HepG2 (cell line): ENCODE measurements around the gene TREML4.

Experiments
- AKNA ChIP-seq: sonication (generic); formaldehyde crosslinking; IDR thresholded peaks from 2 replicates; pipeline ENCODE4 v1.4.0; 2020; ENCODE audit warnings: missing genetic modification reagents, borderline replicate concordance
- ARNT ChIP-seq: fragments of 450-650 bp; IDR thresholded peaks from 2 replicates; pipeline ENCODE4 v1.6.1; 2017
- CTCF ChIP-seq: sonication (generic); formaldehyde crosslinking; IDR thresholded peaks from 2 replicates; pipeline ENCODE4 v1.5.0; 2020; ENCODE audit warnings: mild to moderate bottlenecking, missing genetic modification reagents, moderate library complexity
- DR1 ChIP-seq: sonication (generic); formaldehyde crosslinking; IDR thresholded peaks from 2 replicates; pipeline ENCODE4 v1.8.0; 2021; ENCODE audit warnings: mild to moderate bottlenecking, missing genetic modification reagents, inconsistent platforms
- EHMT2 ChIP-seq: fragments of 200-600 bp; sonication (generic); IDR thresholded peaks from 2 replicates; pipeline ENCODE4 v1.7.0; 2017; ENCODE audit warnings: antibody characterized with exemption, low read depth, low read length, borderline replicate concordance
- EZH2 ChIP-seq: conservative IDR thresholded peaks from 2 replicates; pipeline ENCODE4 v1.6.1; 2012; ENCODE audit warnings: mild to moderate bottlenecking, low read depth, low read length, moderate library complexity
- FOXK2 ChIP-seq: fragments of 450-650 bp; IDR thresholded peaks from 2 replicates; pipeline ENCODE4 v1.6.1; 2016
- ZBTB1 ChIP-seq: sonication (generic); formaldehyde crosslinking; IDR thresholded peaks from 2 replicates; pipeline ENCODE4 v1.4.0; 2020; ENCODE audit warnings: missing genetic modification reagents, borderline replicate concordance
- ZNF292 ChIP-seq: sonication (generic); formaldehyde crosslinking; IDR thresholded peaks from 2 replicates; pipeline ENCODE4 v1.8.1; 2022; ENCODE audit warnings: mild to moderate bottlenecking, low read depth, missing genetic modification reagents, borderline replicate concordance
- ZNF652 ChIP-seq: IDR thresholded peaks from 2 replicates; pipeline ENCODE4 v1.6.1; 2016; ENCODE audit warnings: low read depth, borderline replicate concordance
- TF ChIP-seq, protein P1 (sequence below): sonication (generic); formaldehyde crosslinking; conservative IDR thresholded peaks from 2 replicates; pipeline ENCODE4 v1.4.0; 2020; ENCODE audit warnings: missing genetic modification reagents
- TF ChIP-seq, protein P2 (sequence below): IDR thresholded peaks from 2 replicates; pipeline ENCODE4 v1.6.1; 2016; ENCODE audit warnings: low read depth, control low read depth

- no peak for TF ChIP-seq ZNF292 (CRISPR knock-in tag)
- no peak for TF ChIP-seq CTCF
- no peak for TF ChIP-seq AKNA (CRISPR knock-in tag)
- TF ChIP-seq, protein P1, sequence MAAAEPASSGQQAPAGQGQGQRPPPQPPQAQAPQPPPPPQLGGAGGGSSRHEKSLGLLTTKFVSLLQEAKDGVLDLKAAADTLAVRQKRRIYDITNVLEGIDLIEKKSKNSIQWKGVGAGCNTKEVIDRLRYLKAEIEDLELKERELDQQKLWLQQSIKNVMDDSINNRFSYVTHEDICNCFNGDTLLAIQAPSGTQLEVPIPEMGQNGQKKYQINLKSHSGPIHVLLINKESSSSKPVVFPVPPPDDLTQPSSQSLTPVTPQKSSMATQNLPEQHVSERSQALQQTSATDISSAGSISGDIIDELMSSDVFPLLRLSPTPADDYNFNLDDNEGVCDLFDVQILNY (CRISPR knock-in tag), result no peak
- no peak for TF ChIP-seq ZBTB1 (CRISPR knock-in tag)
- TF ChIP-seq ARNT, result no peak
- no peak for TF ChIP-seq EZH2
- TF ChIP-seq, protein P2, sequence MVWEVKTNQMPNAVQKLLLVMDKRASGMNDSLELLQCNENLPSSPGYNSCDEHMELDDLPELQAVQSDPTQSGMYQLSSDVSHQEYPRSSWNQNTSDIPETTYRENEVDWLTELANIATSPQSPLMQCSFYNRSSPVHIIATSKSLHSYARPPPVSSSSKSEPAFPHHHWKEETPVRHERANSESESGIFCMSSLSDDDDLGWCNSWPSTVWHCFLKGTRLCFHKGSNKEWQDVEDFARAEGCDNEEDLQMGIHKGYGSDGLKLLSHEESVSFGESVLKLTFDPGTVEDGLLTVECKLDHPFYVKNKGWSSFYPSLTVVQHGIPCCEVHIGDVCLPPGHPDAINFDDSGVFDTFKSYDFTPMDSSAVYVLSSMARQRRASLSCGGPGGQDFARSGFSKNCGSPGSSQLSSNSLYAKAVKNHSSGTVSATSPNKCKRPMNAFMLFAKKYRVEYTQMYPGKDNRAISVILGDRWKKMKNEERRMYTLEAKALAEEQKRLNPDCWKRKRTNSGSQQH (CRISPR knock-in tag), result no peak
- no peak for TF ChIP-seq DR1 (CRISPR knock-in tag)
- no peak for TF ChIP-seq FOXK2
- TF ChIP-seq ZNF652 (CRISPR knock-in tag), result no peak
- no peak for TF ChIP-seq EHMT2
Observed at GRCh38 chr6:41224800-41225199, 3.3 kb upstream of the TREML4 start.
